Progenitor cell of endocrine pancreas (in vitro differentiated cells): ENCODE results near the gene CCDC60. TPM values are rescaled to one million over a fixed set of nuclear protein-coding genes. Genes with fewer than 3 reads are reported as not detected.

Experiments used
- DNase-seq: peaks from one replicate; pipeline ENCODE4 v3.0.0; 2021; ENCODE audit warnings: low spot score; ENCODE audit not compliant: unreplicated experiment
- H3K27ac Mint-ChIP-seq: 2 replicates; pipeline ENCODE4 v1.8.0; 2021; ENCODE audit warnings: mild to moderate bottlenecking, moderate library complexity, mixed read lengths
- H3K27me3 Mint-ChIP-seq: 2 replicates; pipeline ENCODE4 v1.8.0; 2021; ENCODE audit warnings: mixed read lengths
- H3K36me3 Mint-ChIP-seq: 2 replicates; pipeline ENCODE4 v1.8.0; 2022; ENCODE audit warnings: mixed read lengths; ENCODE audit not compliant: insufficient read depth
- H3K4me1 Mint-ChIP-seq: 2 replicates; pipeline ENCODE4 v1.8.0; 2021; ENCODE audit warnings: low read depth, mixed read lengths
- H3K4me3 Mint-ChIP-seq: 2 replicates; pipeline ENCODE4 v1.8.0; 2021; ENCODE audit warnings: low read depth, mild to moderate bottlenecking, moderate library complexity, mixed read lengths
- H3K9me3 Mint-ChIP-seq: 2 replicates; pipeline ENCODE4 v1.8.0; 2021; ENCODE audit warnings: low read depth, mixed read lengths
- CTCF ChIP-seq: fragments of 200-600 bp; sonication (generic); IDR thresholded peaks from one replicate; pipeline ENCODE4 v1.5.0; 2021; ENCODE audit warnings: antibody characterized with exemption, mild to moderate bottlenecking; ENCODE audit not compliant: unreplicated experiment
- long read RNA-seq: library from polyadenylated mRNA; unstranded; transcript quantifications from one replicate; pipeline ENCODE4 v2.0.0, GENCODE V29; 2020
- total RNA-seq: library from RNA; stranded (reverse); gene quantifications from 2 replicates; pipeline ENCODE4 v1.2.1, GENCODE V29; 2021

Gene CCDC60, protein sequence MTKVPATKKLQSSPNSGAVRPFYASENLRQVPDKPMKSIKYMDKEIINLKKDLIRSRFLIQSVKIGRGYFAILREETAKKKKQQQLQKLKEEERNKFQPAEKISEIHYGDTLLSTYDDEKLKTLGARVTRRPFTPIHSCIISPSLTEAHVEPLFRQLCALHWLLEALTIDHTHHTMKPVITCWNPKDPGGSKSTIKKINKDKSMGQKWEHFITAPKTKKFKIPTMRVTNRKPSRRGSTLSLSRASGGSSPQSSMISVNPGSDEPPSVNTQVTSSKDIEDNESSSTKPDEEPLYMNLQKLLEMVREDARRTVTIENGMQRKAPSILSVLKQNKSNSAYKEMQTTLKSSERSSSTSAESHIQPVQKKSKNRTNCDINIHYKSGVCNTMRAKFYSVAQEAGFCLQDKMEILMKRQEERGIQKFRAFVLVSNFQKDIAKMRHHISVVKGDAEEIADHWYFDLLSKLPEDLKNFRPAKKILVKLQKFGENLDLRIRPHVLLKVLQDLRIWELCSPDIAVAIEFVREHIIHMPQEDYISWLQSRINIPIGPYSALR
- 17.6 and 23.4 TPM in 2 replicates for total RNA-seq
- long read RNA-seq, transcript CCDC60-203 (3 exons, 886 nt) = minor isoform, 5 of 64 reads
- long read RNA-seq, transcript CCDC60-204 (2 exons, 581 nt) = minor isoform, 5 of 64 reads
- long read RNA-seq, transcript CCDC60-201 (14 exons, 2,450 nt) = major isoform, 13 of 64 reads
- long read RNA-seq, partial matches to known transcripts = 3 of 64 reads
- long read RNA-seq, other reads (novel, unspliced or antisense) = 38 of 64 reads

DNA sequence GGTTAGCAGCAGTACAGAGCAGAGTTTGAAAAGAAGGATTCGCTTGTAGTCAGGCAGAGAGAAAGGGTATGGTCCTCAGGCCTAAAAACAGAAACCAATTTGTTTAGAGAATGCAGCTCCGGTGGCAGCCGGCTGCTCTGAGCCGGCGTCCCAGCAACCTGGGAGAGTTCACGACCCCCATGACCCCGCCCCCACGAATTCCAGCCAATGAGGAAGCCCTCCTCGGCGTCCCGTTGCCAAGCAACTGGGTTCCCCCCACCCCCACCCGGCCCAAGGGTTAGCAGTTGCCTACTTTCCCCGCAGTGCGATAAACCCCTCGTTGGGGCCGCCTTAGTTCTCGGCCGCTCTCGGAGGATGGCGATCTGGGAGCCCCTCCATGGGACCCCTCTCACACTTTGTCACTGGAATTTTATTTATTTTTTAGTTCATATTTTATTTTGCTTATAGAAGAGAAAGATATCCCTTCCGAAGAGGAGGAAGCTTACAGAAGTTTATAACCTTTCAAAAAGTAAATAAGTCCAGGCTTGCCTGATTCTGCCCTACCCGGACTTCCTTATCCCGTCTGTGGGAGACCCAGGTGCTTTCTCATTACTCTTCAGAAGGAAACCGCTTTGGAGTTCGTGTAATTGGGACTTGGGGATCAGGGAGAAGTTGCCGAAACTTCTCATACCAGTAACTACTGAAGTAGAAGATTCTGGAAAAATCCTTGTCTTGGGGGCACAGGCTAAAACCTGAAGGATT, at the start of gene CCDC60:
TSS of gene CCDC60 (plus strand) at position 300 of the 741 bp plus-strand sequence. CDS start 448 bp downstream, outside the sequence.
- DNase-seq = peak; percentile 80
- H3K36me3 Mint-ChIP-seq = no peaks in the 10 kb centered on the region
- TF ChIP-seq CTCF = no peak
- H3K27ac Mint-ChIP-seq = peak within 1 kb of the TSS; percentile 47
- peaks cover 4% of the 10 kb centered on the region for H3K9me3 Mint-ChIP-seq
- peaks cover 27% of the 10 kb centered on the region for H3K4me1 Mint-ChIP-seq
- H3K4me3 Mint-ChIP-seq = peak within 1 kb of the TSS; percentile 70
- no peaks in the 10 kb centered on the region for H3K27me3 Mint-ChIP-seq

DNA sequence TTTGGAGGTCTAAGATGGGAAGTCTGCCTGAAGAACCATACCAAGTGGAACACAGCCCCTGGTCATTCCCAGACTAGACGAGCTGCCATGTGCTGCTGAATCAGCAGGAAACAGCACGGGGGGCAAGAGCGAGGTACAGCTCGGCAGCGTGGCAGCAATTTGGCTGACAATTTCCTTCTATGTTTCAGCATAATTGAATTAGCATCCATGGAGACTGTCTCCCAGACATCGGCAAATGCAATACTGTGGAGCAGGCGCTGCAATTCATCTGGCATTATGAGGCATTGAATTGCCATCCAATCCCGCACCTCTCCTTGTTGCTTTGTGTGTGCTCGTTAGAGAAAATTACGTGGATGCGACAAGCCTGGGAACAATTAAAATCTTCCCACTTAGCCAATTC, 46.0 kb upstream of the CCDC60 start:
- H3K9me3 Mint-ChIP-seq = no peaks in the 10 kb centered on the region
- H3K36me3 Mint-ChIP-seq = peaks cover 8% of the 10 kb centered on the region
- H3K4me3 Mint-ChIP-seq = no peak overlapping the region
- no peak for TF ChIP-seq CTCF
- peaks cover 19% of the 10 kb centered on the region for H3K4me1 Mint-ChIP-seq
- peaks cover 5% of the 10 kb centered on the region for H3K27me3 Mint-ChIP-seq
- H3K27ac Mint-ChIP-seq = no peak overlapping the region
- no peak for DNase-seq

DNA sequence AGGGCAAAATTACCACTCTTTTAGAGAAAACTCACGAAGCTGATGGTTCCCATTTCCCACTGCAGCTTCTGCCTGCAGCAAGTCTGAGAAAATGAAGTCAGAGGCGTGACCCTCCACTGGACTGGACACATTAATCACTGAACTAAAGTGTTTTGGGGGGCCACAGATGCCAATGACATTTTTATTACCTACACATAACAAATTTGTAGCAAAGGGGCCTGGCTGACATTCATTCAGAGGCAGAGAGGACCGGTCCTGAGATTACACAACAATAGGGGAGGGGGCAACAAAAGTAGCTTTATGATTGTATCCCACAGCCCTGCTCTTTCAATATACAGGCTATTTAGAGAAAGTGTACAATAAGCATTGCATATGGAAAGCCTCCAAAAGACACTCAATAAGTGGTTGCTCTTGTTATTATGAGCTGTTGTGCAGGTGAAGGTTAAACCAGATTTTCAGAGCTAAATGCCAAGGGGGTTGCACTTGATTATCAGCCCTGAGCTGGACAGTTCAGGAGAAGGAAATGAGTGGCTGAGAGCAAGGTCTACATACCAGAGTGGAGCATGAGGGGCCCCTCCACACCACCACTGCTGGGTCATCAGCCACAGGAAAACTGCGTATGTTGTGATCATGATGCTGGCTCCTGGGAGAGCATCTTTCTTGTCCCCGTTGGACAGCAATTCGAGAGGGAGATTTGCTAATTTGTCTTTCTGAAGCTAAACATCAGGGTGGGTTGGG, 41.5 kb upstream of the CCDC60 start:
- TF ChIP-seq CTCF = no peak
- peaks cover 43% of the 10 kb centered on the region for H3K4me1 Mint-ChIP-seq
- DNase-seq = no peak
- no peak overlapping the region for H3K4me3 Mint-ChIP-seq
- H3K9me3 Mint-ChIP-seq = no peaks in the 10 kb centered on the region
- peak overlapping the region; percentile 38 for H3K27ac Mint-ChIP-seq
- H3K36me3 Mint-ChIP-seq = peaks cover 2% of the 10 kb centered on the region
- H3K27me3 Mint-ChIP-seq = peaks cover 4% of the 10 kb centered on the region

GRCh38 chr12:119294211-119294610, 40.3 kb upstream of the CCDC60 start:
- no peaks in the 10 kb centered on the region for H3K27me3 Mint-ChIP-seq
- no peak overlapping the region for H3K27ac Mint-ChIP-seq
- peaks cover 2% of the 10 kb centered on the region for H3K36me3 Mint-ChIP-seq
- no peak overlapping the region for H3K4me3 Mint-ChIP-seq
- TF ChIP-seq CTCF = no peak
- H3K9me3 Mint-ChIP-seq = no peaks in the 10 kb centered on the region
- peaks cover 48% of the 10 kb centered on the region for H3K4me1 Mint-ChIP-seq
- DNase-seq = no peak
